Fibroblast of lung (primary cell): ENCODE results near the gene CDH6. TPM values are rescaled to one million over a fixed set of nuclear protein-coding genes. Genes with fewer than 3 reads are reported as not detected.

Experiments used
- DNase-seq, 2 donors: peaks; one replicate each; pipeline versions ENCODE4 v3.0.0 to v3.0.0-alpha.2; 2010; ENCODE audit warnings: low read depth in 2 of 2
- H2AFZ ChIP-seq: 2 replicates; pipeline ENCODE4 v1.5.1; 2012; ENCODE audit warnings: low read length, control low read depth, inconsistent platforms
- H3K27ac ChIP-seq: 2 replicates; pipeline ENCODE4 v1.5.1; 2011; ENCODE audit warnings: low read length, control low read depth; ENCODE audit not compliant: insufficient read depth
- H3K27me3 ChIP-seq: 2 replicates; pipeline ENCODE4 v1.5.1; 2011; ENCODE audit warnings: mild to moderate bottlenecking, low read length; ENCODE audit not compliant: control insufficient read depth, insufficient read depth
- H3K36me3 ChIP-seq: 2 replicates; pipeline ENCODE4 v1.5.1; 2011; ENCODE audit warnings: low read length; ENCODE audit not compliant: control insufficient read depth, insufficient read depth
- H3K4me1 ChIP-seq: 2 replicates; pipeline ENCODE4 v1.5.1; 2011; ENCODE audit warnings: low read length; ENCODE audit not compliant: control insufficient read depth, insufficient read depth; ENCODE audit errors: extremely low read depth
- H3K4me2 ChIP-seq: 2 replicates; pipeline ENCODE4 v1.5.1; 2011; ENCODE audit warnings: low read length, control low read depth; ENCODE audit not compliant: insufficient read depth; ENCODE audit errors: extremely low read depth
- H3K4me3 ChIP-seq, 4 experiments: fragments of 200-600 bp in 1 of 4; sonication (generic) in 1 of 4; replicated peaks in 1 of 4; 2 replicates each; pipeline ENCODE4 v1.5.1; 2011 to 2016; ENCODE audit warnings: low read length in 4 of 4, low read depth in 3 of 4, mild to moderate bottlenecking in 3 of 4, control low read depth in 2 of 4, inconsistent platforms in 1 of 4, mixed read lengths in 1 of 4; ENCODE audit not compliant: insufficient read depth in 1 of 4; ENCODE audit errors: control extremely low read depth in 1 of 4
- H3K79me2 ChIP-seq: 2 replicates; pipeline ENCODE4 v1.5.1; 2012; ENCODE audit warnings: mild to moderate bottlenecking, low read length, inconsistent platforms; ENCODE audit not compliant: control insufficient read depth, insufficient read depth
- H3K9ac ChIP-seq: 2 replicates; pipeline ENCODE4 v1.5.1; 2011; ENCODE audit warnings: mild to moderate bottlenecking, low read length, control low read depth; ENCODE audit not compliant: insufficient read depth
- H3K9me3 ChIP-seq: 2 replicates; pipeline ENCODE4 v1.5.1; 2012; ENCODE audit warnings: low read depth, low read length; ENCODE audit not compliant: control insufficient read depth, insufficient read depth
- H4K20me1 ChIP-seq: 2 replicates; pipeline ENCODE4 v1.5.1; 2011; ENCODE audit warnings: low read length; ENCODE audit not compliant: control insufficient read depth, insufficient read depth; ENCODE audit errors: extremely low read depth
- EZH2 ChIP-seq: IDR thresholded peaks from 2 replicates; pipeline ENCODE4 v1.5.1; 2012; ENCODE audit warnings: low read length, control low read depth, mild to moderate bottlenecking; ENCODE audit errors: missing control alignments
- polyA plus RNA-seq, 2 donors: library from polyadenylated mRNA; depleted of rRNA in 1 of 2; stranded (reverse) in 1 of 2; unstranded in 1 of 2; fragments of >200 nt; gene quantifications; 2 replicates each; pipeline ENCODE4 v1.2.1, GENCODE V29; 2011 to 2012; ENCODE audit warnings: missing spikeins in 1 of 2
- total RNA-seq: library from RNA; depleted of rRNA; stranded (reverse); fragments of >200 nt; gene quantifications from 2 replicates; pipeline ENCODE4 v1.2.1, GENCODE V29; 2014
- TF ChIP-seq, protein P1 (sequence below), 2 donors: IDR thresholded peaks in 1 of 2; conservative IDR thresholded peaks in 1 of 2; 1 replicate in 1 of 2; 2 replicates in 1 of 2; pipeline ENCODE4 v1.5.1; 2011 to 2012; ENCODE audit warnings: low read length in 2 of 2, control low read depth in 1 of 2, inconsistent platforms in 1 of 2, low read depth in 1 of 2, mild to moderate bottlenecking in 1 of 2

CDH6 gene
- total and polyA plus RNA-seq, 2 donors (not counting 1 experiment from before 2014, with no cell fraction given): 10.4 to 18.8 TPM

GRCh38 chr5:31365776-31366175 is 172.3 kb downstream of the CDH6 start:
- Histone ChIP-seq H3K9ac (no peak overlapping the region), H2AFZ (no peak overlapping the region), H3K79me2 (no peaks in the 10 kb centered on the region), H4K20me1 (no peaks in the 10 kb centered on the region), H3K27ac (peak overlapping the region; percentile 64), H3K36me3 (no peaks in the 10 kb centered on the region), H3K4me3 (no peak overlapping the region), H3K4me2 (no peak overlapping the region), H3K9me3 (no peaks in the 10 kb centered on the region), H3K4me1 (peaks cover 49% of the 10 kb centered on the region), H3K27me3 (no peaks in the 10 kb centered on the region)
- no peak for TF ChIP-seq EZH2
- TF ChIP-seq, protein P1, sequence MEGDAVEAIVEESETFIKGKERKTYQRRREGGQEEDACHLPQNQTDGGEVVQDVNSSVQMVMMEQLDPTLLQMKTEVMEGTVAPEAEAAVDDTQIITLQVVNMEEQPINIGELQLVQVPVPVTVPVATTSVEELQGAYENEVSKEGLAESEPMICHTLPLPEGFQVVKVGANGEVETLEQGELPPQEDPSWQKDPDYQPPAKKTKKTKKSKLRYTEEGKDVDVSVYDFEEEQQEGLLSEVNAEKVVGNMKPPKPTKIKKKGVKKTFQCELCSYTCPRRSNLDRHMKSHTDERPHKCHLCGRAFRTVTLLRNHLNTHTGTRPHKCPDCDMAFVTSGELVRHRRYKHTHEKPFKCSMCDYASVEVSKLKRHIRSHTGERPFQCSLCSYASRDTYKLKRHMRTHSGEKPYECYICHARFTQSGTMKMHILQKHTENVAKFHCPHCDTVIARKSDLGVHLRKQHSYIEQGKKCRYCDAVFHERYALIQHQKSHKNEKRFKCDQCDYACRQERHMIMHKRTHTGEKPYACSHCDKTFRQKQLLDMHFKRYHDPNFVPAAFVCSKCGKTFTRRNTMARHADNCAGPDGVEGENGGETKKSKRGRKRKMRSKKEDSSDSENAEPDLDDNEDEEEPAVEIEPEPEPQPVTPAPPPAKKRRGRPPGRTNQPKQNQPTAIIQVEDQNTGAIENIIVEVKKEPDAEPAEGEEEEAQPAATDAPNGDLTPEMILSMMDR (conservative IDR thresholded peaks at IDR 0.05 in 1 of 2, IDR thresholded peaks at IDR 0.05 in 1 of 2; ENCODE audit: low read depth in 1 of 2, low read length in 2 of 2): no peak
- DNase-seq: no peak

- peaks cover 39% of the 10 kb centered on the region for H3K4me1 ChIP-seq
- no peaks in the 10 kb centered on the region for H4K20me1 ChIP-seq
- TF ChIP-seq, protein P1 (conservative IDR thresholded peaks at IDR 0.05 in 1 of 2, IDR thresholded peaks at IDR 0.05 in 1 of 2; ENCODE audit: low read depth in 1 of 2, low read length in 2 of 2): no peak
- no peak for TF ChIP-seq EZH2
- no peak overlapping the region for H3K9ac ChIP-seq
- no peak overlapping the region for H2AFZ ChIP-seq
- H3K36me3 ChIP-seq: no peaks in the 10 kb centered on the region
- no peak overlapping the region for H3K4me3 ChIP-seq
- no peaks in the 10 kb centered on the region for H3K9me3 ChIP-seq
- no peaks in the 10 kb centered on the region for H3K27me3 ChIP-seq
- H3K27ac ChIP-seq: peak overlapping the region; percentile 38
- peak overlapping the region; percentile 30 for H3K4me2 ChIP-seq
- DNase-seq: peak; percentile 22 to 76
- no peaks in the 10 kb centered on the region for H3K79me2 ChIP-seq
Measured at GRCh38 chr5:31366941-31367340, 173.5 kb downstream of the CDH6 start.

- Histone ChIP-seq H3K4me1 (peaks cover 1% of the 10 kb centered on the region), H3K9ac (no peak overlapping the region), H3K79me2 (no peaks in the 10 kb centered on the region), H2AFZ (no peak overlapping the region), H3K27me3 (no peaks in the 10 kb centered on the region), H3K4me3 (no peak overlapping the region), H3K4me2 (no peak overlapping the region), H3K27ac (no peak overlapping the region), H4K20me1 (no peaks in the 10 kb centered on the region), H3K9me3 (no peaks in the 10 kb centered on the region), H3K36me3 (no peaks in the 10 kb centered on the region)
- no peak for TF ChIP-seq EZH2
- TF ChIP-seq, protein P1 (conservative IDR thresholded peaks at IDR 0.05 in 1 of 2, IDR thresholded peaks at IDR 0.05 in 1 of 2; ENCODE audit: low read depth in 1 of 2, low read length in 2 of 2): no peak
- DNase-seq: no peak
Measured at GRCh38 chr5:31372124-31372523, 178.6 kb downstream of the CDH6 start.
